ENCODE results near the gene HNF4A. TPM values are rescaled to one million over a fixed set of nuclear protein-coding genes. Genes with fewer than 3 reads are reported as not detected.

The HNF4A gene
- total and polyA plus RNA-seq, 2 donors (not counting 1 experiment from before 2014, with no cell fraction given) = not detected

- Histone ChIP-seq H3K79me2 (ENCODE audit: control insufficient read depth, insufficient read depth, low read length) (no peaks in the 10 kb centered on the region), H2AFZ (ENCODE audit: insufficient read depth, low read depth, low read length, poor library complexity, severe bottlenecking) (no peak overlapping the region), H3K27me3 (replicated peaks in 1 of 4; ENCODE audit: control extremely low read depth in 1 of 4, control insufficient read depth in 3 of 4, insufficient read depth in 4 of 4, low read length in 3 of 4) (peaks cover 0 to 7% (median 0%) of the 10 kb centered on the region in 4 experiments), H4K20me1 (ENCODE audit: control insufficient read depth, insufficient read depth, low read length, poor library complexity, severe bottlenecking) (no peaks in the 10 kb centered on the region), H3K36me3 (replicated peaks in 1 of 2; ENCODE audit: control extremely low read depth in 1 of 2, control insufficient read depth in 1 of 2, extremely low read depth in 1 of 2, insufficient read depth in 2 of 2, low read length in 1 of 2) (no peaks in the 10 kb centered on the region), H3K9ac (ENCODE audit: low read length) (no peak overlapping the region), H3K4me2 (replicated peaks; ENCODE audit: low read depth, low read length, poor library complexity, severe bottlenecking) (no peak overlapping the region), H3K9me3 (ENCODE audit: control extremely low read depth in 1 of 3, control insufficient read depth in 2 of 3, insufficient read depth in 1 of 3, low read length in 2 of 3) (no peaks in the 10 kb centered on the region), H3K27ac (ENCODE audit: low read length in 2 of 2) (no peak overlapping the region), H3K4me1 (ENCODE audit: control insufficient read depth in 2 of 2, insufficient read depth in 2 of 2, low read length in 2 of 2) (no peaks in the 10 kb centered on the region), H3K4me3 (ENCODE audit: control extremely low read depth in 1 of 5, extremely low read depth in 1 of 5, insufficient read depth in 1 of 5, low read depth in 2 of 5, low read length in 4 of 5) (no peak overlapping the region)
- ChIA-PET POLR2A (no interaction called here), CTCF (no interaction called here)
- Mint-ChIP-seq H3K4me3 (no peak overlapping the region), H3K27ac (no peak overlapping the region), H3K27me3 (peaks cover 26% of the 10 kb centered on the region), H3K9me3 (ENCODE audit: insufficient read depth) (no peaks in the 10 kb centered on the region), H3K4me1 (no peaks in the 10 kb centered on the region)
- DNase-seq = no peak
- intact Hi-C loops (cut with micrococcal nuclease) = no loop called here
- ATAC-seq (ENCODE audit: low read depth) = no peak
- 87% methylated on average over 16 of the region's 18 CpGs for WGBS (ENCODE audit: insufficient coverage)
- TF ChIP-seq EZH2 (IDR thresholded peaks at IDR 0.05; ENCODE audit: borderline replicate concordance, insufficient read depth, low read depth, low read length, poor library complexity, severe bottlenecking) = no peak
- no peak for TF ChIP-seq CTCF (IDR thresholded peaks at IDR 0.05)
Observed at GRCh38 chr20:44402391-44403193, 47.1 kb downstream of the HNF4A start.

All from B cell (primary cell).